ENCODE results near the gene NRP1. TPM values are rescaled to one million over a fixed set of nuclear protein-coding genes. Genes with fewer than 3 reads are reported as not detected.

Gene NRP1
- polyA plus RNA-seq, 2 of the 4 experiments (the other 2 are of a cell fraction) = 121 to 259 TPM

DNA sequence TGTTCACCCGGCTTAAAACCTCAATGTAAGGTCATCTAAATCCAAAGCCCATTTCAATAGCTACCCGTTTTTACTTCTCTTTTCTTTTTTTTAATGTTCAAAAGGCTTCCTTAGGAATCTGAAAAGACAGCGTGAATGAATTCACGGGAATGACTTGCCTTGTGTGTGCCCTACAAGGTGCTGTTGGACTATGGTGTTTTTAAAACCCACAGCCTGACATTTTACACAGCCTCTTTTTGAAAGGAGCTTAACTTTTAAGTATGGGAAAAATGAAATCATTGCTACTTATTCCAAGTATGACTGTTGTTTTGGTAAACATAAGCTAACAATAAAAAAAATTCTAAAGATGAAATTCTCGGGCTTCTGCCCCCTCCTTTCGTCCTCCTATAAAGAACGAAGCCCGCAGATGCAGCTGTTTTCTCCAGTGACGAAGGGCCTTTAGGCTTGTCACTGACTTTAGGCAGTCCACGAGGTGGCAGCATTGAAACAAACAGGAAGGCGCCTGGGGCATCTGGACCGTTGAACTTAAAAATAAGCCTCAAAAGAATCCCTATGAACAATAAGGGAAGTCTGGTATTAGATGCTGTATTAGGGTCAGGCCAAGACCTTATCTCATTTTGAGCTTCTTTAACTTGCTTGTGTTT, 141.3 kb downstream of the NRP1 start:
- POLR2A ChIA-PET = interaction anchor here (0.8 to 1.6 kb wide), 5 partner anchors 80 to 184 kb away, joined by 3 to 9 read pairs (median 5); partner anchors contain the start of gene NRP1
- Histone ChIP-seq H3K4me3 (no peak overlapping the region), H3K4me2 (peak overlapping the region; percentile 73)

DNA sequence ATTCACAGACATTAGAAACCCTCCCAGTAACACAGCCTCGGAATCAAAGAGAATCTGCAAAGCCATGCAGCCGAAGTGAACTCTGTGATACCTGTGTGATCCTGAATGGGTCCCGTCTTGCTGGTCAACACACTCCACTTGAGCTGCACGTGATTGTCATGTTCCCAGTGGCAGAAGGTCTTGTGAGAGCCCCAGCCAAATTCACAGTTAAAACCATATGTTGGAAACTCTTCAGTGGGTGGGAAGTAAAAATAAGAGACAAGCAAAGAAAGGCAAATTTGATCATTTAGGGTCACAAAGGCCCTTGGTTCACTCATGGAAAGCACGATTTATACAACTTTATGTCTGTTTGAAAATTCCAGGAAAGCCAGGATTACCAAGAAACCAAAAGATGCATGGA, 142.3 kb downstream of the NRP1 start:
- ChIA-PET POLR2A (no interaction called here), CTCF (interaction anchor here (0.5 to 2.7 kb wide), 11 partner anchors 12 to 483 kb away, joined by 3 to 44 read pairs (median 8); partner anchors contain the start of gene NRP1)
- H3K4me2 ChIP-seq = no peak overlapping the region
- TF ChIP-seq FOSL2 (IDR thresholded peaks at IDR 0.05) (no peak), FOSL2 (CRISPR knock-in tag; IDR thresholded peaks at IDR 0.05) (no peak)
- no peak overlapping the region for H3K4me3 ChIP-seq
- 96% methylated on average over 5 of the region's 5 CpGs for WGBS (ENCODE audit: missing lambda C conversion rate)
- DNase-seq (ENCODE audit: low read depth in 1 of 2, low spot score in 1 of 2) (no peak), FAIRE-seq (no peak), ATAC-seq (no peak)
- peaks cover 47% of the 10 kb centered on the region for H3K4me1 ChIP-seq
- H3K27ac ChIP-seq = peak overlapping the region; percentile 79 to 86; a peak in 4 of 6 replicates
- no peaks in the 10 kb centered on the region for H3K9me3 ChIP-seq

More for the DNA sequence above, 141.3 kb downstream of the NRP1 start:
- 17% methylated on average over 12 of the region's 12 CpGs for WGBS (ENCODE audit: missing lambda C conversion rate)
- CTCF ChIA-PET = interaction anchor here (0.6 to 2.7 kb wide), 65 partner anchors 9 to 1447 kb away, joined by 3 to 44 read pairs (median 4); partner anchors contain the start of gene NRP1
- no peaks in the 10 kb centered on the region for H3K9me3 ChIP-seq
- peak; percentile 75 to 93 for DNase-seq (ENCODE audit: low read depth in 1 of 2, low spot score in 1 of 2)
- peak; percentile 82 for FAIRE-seq
- TF ChIP-seq, protein P1, sequence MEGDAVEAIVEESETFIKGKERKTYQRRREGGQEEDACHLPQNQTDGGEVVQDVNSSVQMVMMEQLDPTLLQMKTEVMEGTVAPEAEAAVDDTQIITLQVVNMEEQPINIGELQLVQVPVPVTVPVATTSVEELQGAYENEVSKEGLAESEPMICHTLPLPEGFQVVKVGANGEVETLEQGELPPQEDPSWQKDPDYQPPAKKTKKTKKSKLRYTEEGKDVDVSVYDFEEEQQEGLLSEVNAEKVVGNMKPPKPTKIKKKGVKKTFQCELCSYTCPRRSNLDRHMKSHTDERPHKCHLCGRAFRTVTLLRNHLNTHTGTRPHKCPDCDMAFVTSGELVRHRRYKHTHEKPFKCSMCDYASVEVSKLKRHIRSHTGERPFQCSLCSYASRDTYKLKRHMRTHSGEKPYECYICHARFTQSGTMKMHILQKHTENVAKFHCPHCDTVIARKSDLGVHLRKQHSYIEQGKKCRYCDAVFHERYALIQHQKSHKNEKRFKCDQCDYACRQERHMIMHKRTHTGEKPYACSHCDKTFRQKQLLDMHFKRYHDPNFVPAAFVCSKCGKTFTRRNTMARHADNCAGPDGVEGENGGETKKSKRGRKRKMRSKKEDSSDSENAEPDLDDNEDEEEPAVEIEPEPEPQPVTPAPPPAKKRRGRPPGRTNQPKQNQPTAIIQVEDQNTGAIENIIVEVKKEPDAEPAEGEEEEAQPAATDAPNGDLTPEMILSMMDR (IDR thresholded peaks at IDR 0.05) = peak; percentile 93
- TF ChIP-seq ZC3H11A (IDR thresholded peaks at IDR 0.05) = no peak
- 0 out of 5 replicates have a peak, but pooled peaks of 1 of the 2 experiments have one; percentile 26 for TF ChIP-seq JUN (IDR thresholded peaks at IDR 0.05)
- peak; percentile 94 to 95 for TF ChIP-seq RAD21 (conservative IDR thresholded peaks at IDR 0.05 in 1 of 2, IDR thresholded peaks at IDR 0.05 in 1 of 2)
- no peak for TF ChIP-seq NR3C1 (IDR thresholded peaks at IDR 0.05)
- TF ChIP-seq KDM1A (IDR thresholded peaks at IDR 0.05; ENCODE audit: low read depth) = no peak
- peak; percentile 93 for TF ChIP-seq SMC3 (IDR thresholded peaks at IDR 0.05)
- no peak for TF ChIP-seq ESRRA (IDR thresholded peaks at IDR 0.05; ENCODE audit: borderline replicate concordance, low read length)
- peak; percentile 5; the same call in 1 of the 2 replicates for TF ChIP-seq MAX (IDR thresholded peaks at IDR 0.05)
- TF ChIP-seq PHF8 (IDR thresholded peaks at IDR 0.05; ENCODE audit: borderline replicate concordance, low read depth) = no peak
- TF ChIP-seq, protein P2, sequence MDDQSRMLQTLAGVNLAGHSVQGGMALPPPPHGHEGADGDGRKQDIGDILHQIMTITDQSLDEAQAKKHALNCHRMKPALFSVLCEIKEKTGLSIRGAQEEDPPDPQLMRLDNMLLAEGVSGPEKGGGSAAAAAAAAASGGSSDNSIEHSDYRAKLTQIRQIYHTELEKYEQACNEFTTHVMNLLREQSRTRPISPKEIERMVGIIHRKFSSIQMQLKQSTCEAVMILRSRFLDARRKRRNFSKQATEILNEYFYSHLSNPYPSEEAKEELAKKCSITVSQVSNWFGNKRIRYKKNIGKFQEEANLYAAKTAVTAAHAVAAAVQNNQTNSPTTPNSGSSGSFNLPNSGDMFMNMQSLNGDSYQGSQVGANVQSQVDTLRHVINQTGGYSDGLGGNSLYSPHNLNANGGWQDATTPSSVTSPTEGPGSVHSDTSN (IDR thresholded peaks at IDR 0.05) = 0 out of 2 replicates have a peak, but pooled peaks have one; percentile 12
- peak; percentile 78 to 80 for ATAC-seq
- peak overlapping the region; percentile 79 to 86 for H3K27ac ChIP-seq
- H3K4me1 ChIP-seq = peaks cover 57% of the 10 kb centered on the region

- Histone ChIP-seq H3K4me3 (no peak overlapping the region), H3K9me3 (no peaks in the 10 kb centered on the region), H3K4me2 (no peak overlapping the region), H3K27ac (peak overlapping the region in 1 of 2 experiments; percentile 17; a peak in 1 of 6 replicates), H3K4me1 (peaks cover 29% of the 10 kb centered on the region)
- WGBS (ENCODE audit: missing lambda C conversion rate) = 96% methylated on average over 1 of the region's 1 CpG
- ATAC-seq (no peak), DNase-seq (ENCODE audit: low read depth in 1 of 2, low spot score in 1 of 2) (no peak), FAIRE-seq (no peak)
- TF ChIP-seq EHF (CRISPR knock-in tag; IDR thresholded peaks at IDR 0.05) (no peak), HDAC2 (IDR thresholded peaks at IDR 0.05) (no peak), KDM1A (IDR thresholded peaks at IDR 0.05; ENCODE audit: low read depth) (no peak), RAD21 (conservative IDR thresholded peaks at IDR 0.05 in 1 of 2, IDR thresholded peaks at IDR 0.05 in 1 of 2) (no peak), CHD2 (IDR thresholded peaks at IDR 0.05; ENCODE audit: low read length, partially characterized antibody) (no peak), ZC3H11A (IDR thresholded peaks at IDR 0.05) (no peak), RARB (CRISPR knock-in tag; IDR thresholded peaks at IDR 0.05) (no peak), FOSL2 (IDR thresholded peaks at IDR 0.05) (no peak), FOSL2 (CRISPR knock-in tag; IDR thresholded peaks at IDR 0.05) (no peak), JUNB (IDR thresholded peaks at IDR 0.05) (no peak), ESRRA (IDR thresholded peaks at IDR 0.05; ENCODE audit: borderline replicate concordance, low read length) (no peak), KDM5A (IDR thresholded peaks at IDR 0.05) (no peak), ELK1 (IDR thresholded peaks at IDR 0.05; ENCODE audit: low read depth, low read length) (no peak), MAFK (IDR thresholded peaks at IDR 0.05; ENCODE audit: partially characterized antibody) (no peak), CEBPB (IDR thresholded peaks at IDR 0.05) (no peak), RCOR1 (IDR thresholded peaks at IDR 0.05; ENCODE audit: low read depth, low read length) (no peak)
- POLR2A ChIA-PET = no interaction called here
- CTCF ChIA-PET = interaction anchor here (1.1 kb wide), 1 partner anchor 83 kb away, joined by 4 read pairs; no protein-coding TSS in a partner anchor
These were observed 144.1 kb downstream of the NRP1 start for GRCh38 chr10:33190406-33190805.
